K562 (cell line): Measurements from ENCODE around the gene MYO1E. TPM values are rescaled to one million over a fixed set of nuclear protein-coding genes. Genes with fewer than 3 reads are reported as not detected.

Source experiments
- ATAC-seq: fragments of 200-7000 bp; cut with Tn5 transposase; 3 replicates; pipeline ENCODE4 v1.9.1; 2020; ENCODE audit warnings: moderate library complexity
- BruUV-seq: library from RNA; stranded (reverse); fragments of 400-500 nt; replicated peaks from 2 replicates; lab custom pipeline; 2021; lab: Mats Ljungman, UMichigan
- CTCF ChIA-PET: fragments of 300-600 bp; formaldehyde crosslinking; extraction: SDS; loops from one replicate; lab custom pipeline; 2021; ENCODE audit warnings: low intra/inter-chr PET ratio; lab: Yijun Ruan, JAX
- POLR2A ChIA-PET: fragments of 300-600, 350-650 bp; sonication (Branson Sonifier 250); formaldehyde crosslinking; extraction: SDS; loops from one replicate; lab custom pipeline; 2021; ENCODE audit warnings: antibody characterized with exemption, inconsistent platforms; lab: Yijun Ruan, JAX
- DNase-seq, 4 experiments: peaks; one replicate each; pipeline versions ENCODE4 v3.0.0 to v3.0.0-alpha.2; 2011 to 2018; ENCODE audit warnings: low spot score in 3 of 4, mixed read lengths in 3 of 4; ENCODE audit errors: extremely low read depth in 1 of 4
- FAIRE-seq: peaks from 2 replicates; lab custom pipeline; 2011; peaks lifted over from hg19 to GRCh38; lab: Jason Lieb, UNC
- H2AFZ ChIP-seq: 2 replicates; pipeline ENCODE4 v1.6.0; 2011; ENCODE audit warnings: low read depth, low read length, control low read depth, inconsistent platforms
- H3K27ac ChIP-seq: fragments of 200-600 bp; 3 replicates; pipeline ENCODE4 v1.8.0; 2011; ENCODE audit warnings: low read depth, mild to moderate bottlenecking, control low read depth, inconsistent platforms, low read length, moderate library complexity, mixed read lengths; ENCODE audit errors: extremely low read depth
- H3K27me3 ChIP-seq, 2 experiments: fragments of 300-600 bp in 1 of 2; 2 replicates in 1 of 2; 3 replicates in 1 of 2; pipeline versions ENCODE4 v1.6.0 to v1.8.0; 2011; ENCODE audit warnings: inconsistent platforms in 2 of 2, low read length in 2 of 2, mild to moderate bottlenecking in 1 of 2, mixed read lengths in 1 of 2, moderate library complexity in 1 of 2; ENCODE audit not compliant: control insufficient read depth in 2 of 2, insufficient read depth in 2 of 2
- H3K36me3 ChIP-seq: fragments of 300-600 bp; 3 replicates; pipeline ENCODE4 v1.8.0; 2011; ENCODE audit warnings: mild to moderate bottlenecking, low read length, inconsistent platforms; ENCODE audit not compliant: control insufficient read depth, insufficient read depth
- H3K4me1 ChIP-seq, 2 experiments: fragments of 200-600 bp in 1 of 2; replicated peaks in 1 of 2; 2 replicates in 1 of 2; 3 replicates in 1 of 2; pipeline versions ENCODE4 v1.5.1 to v1.8.0; 2011; ENCODE audit warnings: inconsistent platforms in 2 of 2, low read length in 2 of 2, mild to moderate bottlenecking in 1 of 2, mixed read lengths in 1 of 2, moderate library complexity in 1 of 2; ENCODE audit not compliant: control insufficient read depth in 2 of 2, insufficient read depth in 2 of 2
- H3K4me2 ChIP-seq: 2 replicates; pipeline ENCODE4 v1.6.1; 2011; ENCODE audit warnings: low read length, control low read depth, inconsistent platforms, mixed read lengths; ENCODE audit not compliant: insufficient read depth
- H3K4me3 ChIP-seq: fragments of 200-600 bp; sonication (generic), shearing (Covaris generic); 2 replicates; pipeline ENCODE4 v1.5.1; 2016; ENCODE audit warnings: control low read depth, inconsistent platforms
- H3K79me2 ChIP-seq: fragments of 200-600 bp; 3 replicates; pipeline ENCODE4 v1.8.0; 2011; ENCODE audit warnings: low read length, inconsistent platforms; ENCODE audit not compliant: control insufficient read depth, insufficient read depth
- H3K9ac ChIP-seq, 2 experiments: 2 replicates each; pipeline versions ENCODE4 v1.6.0 to v1.6.1; 2011; ENCODE audit warnings: low read depth in 2 of 2, low read length in 2 of 2, control low read depth in 1 of 2, inconsistent platforms in 1 of 2, mild to moderate bottlenecking in 1 of 2, mixed read lengths in 1 of 2; ENCODE audit not compliant: insufficient read depth in 1 of 2
- H3K9me1 ChIP-seq: one replicate; pipeline ENCODE4 v1.6.0; 2011; ENCODE audit warnings: inconsistent platforms, mild to moderate bottlenecking, low read length, moderate library complexity; ENCODE audit not compliant: control insufficient read depth, insufficient read depth
- H3K9me3 ChIP-seq: replicated peaks from 2 replicates; pipeline ENCODE4 v1.5.1; 2011; ENCODE audit warnings: low read depth, low read length, inconsistent platforms; ENCODE audit not compliant: control insufficient read depth, insufficient read depth
- H4K20me1 ChIP-seq: replicated peaks from 2 replicates; pipeline ENCODE4 v1.6.1; 2011; ENCODE audit warnings: low read length, inconsistent platforms, mixed read lengths; ENCODE audit not compliant: control insufficient read depth, insufficient read depth
- FOXA3 ChIP-seq, 2 experiments: fragments of 450-650 bp in 1 of 2; sonication (generic) in 1 of 2; formaldehyde crosslinking; IDR thresholded peaks in 1 of 2; conservative IDR thresholded peaks in 1 of 2; 2 replicates each; pipeline versions ENCODE4 v1.4.0 to v1.8.0; 2020 to 2022; ENCODE audit warnings: mild to moderate bottlenecking in 2 of 2, missing genetic modification reagents in 1 of 2
- NEUROD1 ChIP-seq: fragments of 150-350 bp; IDR thresholded peaks from 2 replicates; pipeline ENCODE4 v1.6.1; 2014; ENCODE audit warnings: borderline replicate concordance, low read length, low read depth; ENCODE audit not compliant: partially characterized antibody
- SOX6 ChIP-seq: fragments of 450-650 bp; IDR thresholded peaks from 2 replicates; pipeline ENCODE4 v1.6.1; 2014; ENCODE audit warnings: mild to moderate bottlenecking
- ZBTB8A ChIP-seq: fragments of 450-650 bp; IDR thresholded peaks from 2 replicates; pipeline ENCODE4 v1.6.1; 2018; ENCODE audit warnings: mild to moderate bottlenecking, moderate library complexity; ENCODE audit not compliant: partially characterized antibody
- ZMIZ1 ChIP-seq, 2 experiments: fragments of 150-350 bp in 1 of 2; IDR thresholded peaks; 2 replicates each; pipeline ENCODE4 v1.6.1; 2012 to 2016; ENCODE audit warnings: low read depth in 2 of 2, low read length in 2 of 2, mild to moderate bottlenecking in 1 of 2, moderate library complexity in 1 of 2
- ZNF12 ChIP-seq: sonication (generic); formaldehyde crosslinking; IDR thresholded peaks from 2 replicates; pipeline ENCODE4 v1.4.0; 2020; ENCODE audit warnings: mild to moderate bottlenecking, missing genetic modification reagents
- ZNF217 ChIP-seq: sonication (generic); formaldehyde crosslinking; IDR thresholded peaks from 2 replicates; pipeline ENCODE4 v1.8.0; 2022; ENCODE audit warnings: mild to moderate bottlenecking, missing genetic modification reagents
- WGBS: fragments of 100-300 bp; shearing (Covaris generic); methylation state at CpG from one replicate; pipeline ENCODE4 v1.1.6; 2016; ENCODE audit warnings: low coverage, mixed read lengths; ENCODE audit not compliant: insufficient coverage; ENCODE audit errors: missing lambda C conversion rate; 5-methylcytosine and 5-hydroxymethylcytosine counted together
- in situ Hi-C: fragments of 300-500 bp; cut with MboI; formaldehyde crosslinking; loops from 4 replicates; pipeline ENCODE4 v1.15.0; 2018; ENCODE audit warnings: inconsistent platforms, mixed read lengths
- intact Hi-C: fragments of 100-400 bp; cut with micrococcal nuclease; formaldehyde crosslinking; loops from 2 replicates; pipeline ENCODE4 v1.14.2; 2022
- polyA plus RNA-seq, 8 experiments: library from polyadenylated mRNA; depleted of rRNA in 4 of 8; stranded (reverse) in 5 of 8; unstranded in 3 of 8; fragments of >200 nt; fragmentation: Nextera tagmentation in 2 of 8; fragmentation: Illumina TruSeq in 1 of 8; extraction: Ambion mirVana in 2 of 8; extraction: Trizol in 1 of 8; gene quantifications; 2 replicates each; pipeline versions ENCODE4 v1.2.1 to v1.2.3, GENCODE V29; 2011 to 2014; ENCODE audit warnings: inconsistent platforms in 1 of 8, missing spikeins in 1 of 8
- total RNA-seq, 7 experiments: library from RNA; depleted of rRNA in 6 of 7; stranded (reverse); fragments of >200 nt in 6 of 7; fragmentation: Illumina TruSeq in 2 of 7; extraction: Trizol in 2 of 7; gene quantifications; 2 replicates each; pipeline versions ENCODE4 v1.2.1 to v1.2.3, GENCODE V29; 2011 to 2021; ENCODE audit warnings: low replicate concordance in 1 of 7

MYO1E gene
- total and polyA plus RNA-seq, 9 of the 15 experiments (the other 6 are each of a cell fraction or from before 2014, with no cell fraction given) = under 0.01 to 0.44 (median 0.01) TPM; not detected in 6

- Histone ChIP-seq H3K9me3 (no peaks in the 10 kb centered on the region), H3K27me3 (peaks cover 0 to 6% of the 10 kb centered on the region in 2 experiments; a peak in 2 of 5 replicates), H4K20me1 (no peaks in the 10 kb centered on the region), H3K9ac (no peak overlapping the region), H3K9me1 (no peaks in the 10 kb centered on the region), H3K4me3 (no peak overlapping the region), H3K4me1 (no peaks in the 10 kb centered on the region), H3K79me2 (no peaks in the 10 kb centered on the region), H2AFZ (no peak overlapping the region), H3K27ac (no peak overlapping the region), H3K36me3 (no peaks in the 10 kb centered on the region), H3K4me2 (no peak overlapping the region)
- no peak for ATAC-seq
- intact Hi-C loops (no loop called here), in situ Hi-C loops (no loop called here)
- no TSS peak for BruUV-seq
- CTCF ChIA-PET = no interaction called here
- WGBS = 11% methylated on average over 1 of the region's 1 CpG
- FAIRE-seq = no peak
- POLR2A ChIA-PET = no interaction called here
- no peak for TF ChIP-seq ZMIZ1 (IDR thresholded peaks at IDR 0.05; ENCODE audit: low read depth in 2 of 2, low read length in 2 of 2)
- TF ChIP-seq ZBTB8A = no peak
- TF ChIP-seq NEUROD1 = no peak
- no peak for TF ChIP-seq ZNF12 (CRISPR knock-in tag)
- TF ChIP-seq ZNF217 (CRISPR knock-in tag) = no peak
- no peak for TF ChIP-seq FOXA3 (CRISPR knock-in tag; conservative IDR thresholded peaks at IDR 0.05 in 1 of 2, IDR thresholded peaks at IDR 0.05 in 1 of 2)
- no peak for TF ChIP-seq SOX6
- DNase-seq = no peak
Observed at GRCh38 chr15:59419170-59419569, 46.5 kb upstream of the MYO1E start.
